Neutrophil (primary cell): ENCODE measurements around the gene ANKRD55.

Experiments
- H3K27ac ChIP-seq: fragments of 200-600 bp; sonication (generic); 2 replicates; pipeline ENCODE4 v1.5.1; 2016; ENCODE audit warnings: mild to moderate bottlenecking, moderate library complexity
- H3K27me3 ChIP-seq: fragments of 200-600 bp; sonication (generic); 2 replicates; pipeline ENCODE4 v1.6.0; 2016; ENCODE audit warnings: mild to moderate bottlenecking
- H3K36me3 ChIP-seq: fragments of 200-600 bp; sonication (generic); 2 replicates; pipeline ENCODE4 v1.5.1; 2017
- H3K4me1 ChIP-seq, 2 experiments: fragments of 200-600 bp in 1 of 2; sonication (generic) in 1 of 2; 1 replicate in 1 of 2; 2 replicates in 1 of 2; pipeline versions ENCODE4 v1.5.1 to v1.6.1; 2013 to 2016; ENCODE audit warnings: low read depth in 1 of 2, low read length in 1 of 2, mild to moderate bottlenecking in 1 of 2, moderate library complexity in 1 of 2; ENCODE audit not compliant: control insufficient read depth in 1 of 2, insufficient read depth in 1 of 2
- H3K4me3 ChIP-seq, 2 experiments: fragments of 200-600 bp in 1 of 2; sonication (generic) in 1 of 2; 1 replicate in 1 of 2; 2 replicates in 1 of 2; pipeline ENCODE4 v1.5.1; 2013 to 2016; ENCODE audit warnings: low read depth in 1 of 2, low read length in 1 of 2, mild to moderate bottlenecking in 1 of 2, moderate library complexity in 1 of 2
- H3K9me3 ChIP-seq: fragments of 200-600 bp; sonication (generic); 2 replicates; pipeline ENCODE4 v1.5.1; 2016
- CTCF ChIP-seq: fragments of 200-600 bp; sonication (generic); IDR thresholded peaks from 2 replicates; pipeline ENCODE4 v1.5.1; 2016; ENCODE audit warnings: antibody characterized with exemption

ANKRD55 gene

GRCh38 chr5:56095579-56096102 is 137.5 kb downstream of the ANKRD55 start:
- Histone ChIP-seq H3K36me3 (no peaks in the 10 kb centered on the region), H3K9me3 (no peaks in the 10 kb centered on the region), H3K4me3 (no peak overlapping the region), H3K4me1 (peaks cover 0 to 4% of the 10 kb centered on the region in 2 experiments), H3K27me3 (no peaks in the 10 kb centered on the region), H3K27ac (no peak overlapping the region)
- no peak for TF ChIP-seq CTCF

GRCh38 chr5:56094579-56095361 is 138.4 kb downstream of the ANKRD55 start:
- no peak overlapping the region for H3K27ac ChIP-seq
- TF ChIP-seq CTCF = no peak
- H3K27me3 ChIP-seq = no peaks in the 10 kb centered on the region
- no peak overlapping the region for H3K4me3 ChIP-seq
- peaks cover 0 to 4% of the 10 kb centered on the region in 2 experiments for H3K4me1 ChIP-seq
- no peaks in the 10 kb centered on the region for H3K36me3 ChIP-seq
- H3K9me3 ChIP-seq = no peaks in the 10 kb centered on the region

- peaks cover 0 to 2% of the 10 kb centered on the region in 2 experiments for H3K4me1 ChIP-seq
- H3K27ac ChIP-seq = no peak overlapping the region
- H3K4me3 ChIP-seq = no peak overlapping the region
- no peak for TF ChIP-seq CTCF
- no peaks in the 10 kb centered on the region for H3K27me3 ChIP-seq
- H3K36me3 ChIP-seq = no peaks in the 10 kb centered on the region
- H3K9me3 ChIP-seq = no peaks in the 10 kb centered on the region
Measured at GRCh38 chr5:56093970-56094369, 139.2 kb downstream of the ANKRD55 start.

- TF ChIP-seq CTCF = no peak
- Histone ChIP-seq H3K4me1 (no peaks in the 10 kb centered on the region), H3K9me3 (no peaks in the 10 kb centered on the region), H3K36me3 (no peaks in the 10 kb centered on the region), H3K27me3 (no peaks in the 10 kb centered on the region), H3K27ac (no peak overlapping the region), H3K4me3 (no peak overlapping the region)
Measured at GRCh38 chr5:56092115-56092514, 141.0 kb downstream of the ANKRD55 start.

GRCh38 chr5:56091664-56092063 is 141.5 kb downstream of the ANKRD55 start:
- Histone ChIP-seq H3K4me3 (no peak overlapping the region), H3K36me3 (no peaks in the 10 kb centered on the region), H3K27me3 (no peaks in the 10 kb centered on the region), H3K9me3 (no peaks in the 10 kb centered on the region), H3K27ac (no peak overlapping the region), H3K4me1 (no peaks in the 10 kb centered on the region)
- TF ChIP-seq CTCF = no peak
